ENCODE data around the gene PYURF. TPM values are rescaled to one million over a fixed set of nuclear protein-coding genes. Genes with fewer than 3 reads are reported as not detected.

Gene PYURF, protein sequence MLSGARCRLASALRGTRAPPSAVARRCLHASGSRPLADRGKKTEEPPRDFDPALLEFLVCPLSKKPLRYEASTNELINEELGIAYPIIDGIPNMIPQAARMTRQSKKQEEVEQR
- 100 to 1,000 TPM in 2 of 4 donors, 10 to 100 TPM in 2; 84.7 to 154 (median 98.0) TPM for total RNA-seq

DNA sequence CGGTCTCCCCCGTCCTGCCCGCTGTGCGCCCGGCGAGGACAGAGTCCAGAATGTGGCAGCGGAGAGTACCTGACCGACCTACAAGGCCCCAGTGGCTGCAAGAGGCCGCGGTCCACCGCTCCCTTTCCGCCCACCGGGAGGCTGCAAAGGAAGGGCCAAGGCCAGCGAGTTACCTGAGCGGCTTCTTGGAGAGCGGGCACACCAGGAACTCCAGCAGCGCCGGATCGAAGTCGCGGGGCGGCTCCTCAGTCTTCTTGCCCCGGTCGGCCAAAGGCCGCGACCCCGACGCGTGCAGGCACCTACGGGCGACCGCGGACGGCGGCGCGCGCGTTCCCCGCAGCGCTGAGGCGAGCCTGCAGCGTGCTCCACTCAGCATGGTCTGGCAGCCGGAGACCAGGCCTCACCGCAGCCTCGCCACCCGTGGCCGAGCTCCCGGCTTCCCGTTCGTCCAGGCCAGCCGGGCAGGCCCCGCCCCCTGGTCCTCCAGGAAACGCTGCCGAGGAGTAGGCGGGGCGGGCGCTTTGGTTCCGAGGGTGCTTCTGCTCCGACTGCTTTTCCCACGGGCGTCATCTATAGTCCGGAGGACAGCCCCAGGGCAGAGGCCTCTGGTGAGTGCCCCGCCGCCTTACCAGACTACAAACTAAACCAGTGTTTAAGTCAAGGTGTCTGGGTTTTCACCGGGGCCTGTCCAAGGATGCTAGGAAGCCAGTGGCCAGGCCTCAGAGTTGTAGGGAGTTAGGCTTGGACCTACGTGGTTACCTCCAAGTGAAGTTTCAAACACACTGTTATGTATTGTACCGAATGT, at the start of gene PYURF:
Gene PYURF, minus strand, starts transcription at position 452 of the 805 bp plus-strand sequence. Its CDS starts 76 bp downstream, at position 376.
- intact Hi-C loops (cut with DNase I) = no loop called here
- H3K27ac ChIP-seq = peak within 1 kb of the TSS; percentile 75 to 92 (median 92)
- no peaks in the 10 kb centered on the region for H3K27me3 ChIP-seq
- no peaks in the 10 kb centered on the region for H3K9me3 ChIP-seq
- H3K4me1 ChIP-seq = peaks cover 15 to 18% of the 10 kb centered on the region in 2 donors
- TF ChIP-seq, protein P1, sequence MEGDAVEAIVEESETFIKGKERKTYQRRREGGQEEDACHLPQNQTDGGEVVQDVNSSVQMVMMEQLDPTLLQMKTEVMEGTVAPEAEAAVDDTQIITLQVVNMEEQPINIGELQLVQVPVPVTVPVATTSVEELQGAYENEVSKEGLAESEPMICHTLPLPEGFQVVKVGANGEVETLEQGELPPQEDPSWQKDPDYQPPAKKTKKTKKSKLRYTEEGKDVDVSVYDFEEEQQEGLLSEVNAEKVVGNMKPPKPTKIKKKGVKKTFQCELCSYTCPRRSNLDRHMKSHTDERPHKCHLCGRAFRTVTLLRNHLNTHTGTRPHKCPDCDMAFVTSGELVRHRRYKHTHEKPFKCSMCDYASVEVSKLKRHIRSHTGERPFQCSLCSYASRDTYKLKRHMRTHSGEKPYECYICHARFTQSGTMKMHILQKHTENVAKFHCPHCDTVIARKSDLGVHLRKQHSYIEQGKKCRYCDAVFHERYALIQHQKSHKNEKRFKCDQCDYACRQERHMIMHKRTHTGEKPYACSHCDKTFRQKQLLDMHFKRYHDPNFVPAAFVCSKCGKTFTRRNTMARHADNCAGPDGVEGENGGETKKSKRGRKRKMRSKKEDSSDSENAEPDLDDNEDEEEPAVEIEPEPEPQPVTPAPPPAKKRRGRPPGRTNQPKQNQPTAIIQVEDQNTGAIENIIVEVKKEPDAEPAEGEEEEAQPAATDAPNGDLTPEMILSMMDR (IDR thresholded peaks at IDR 0.05) = no peak
- peak; percentile 35 to 95 for TF ChIP-seq POLR2A (IDR thresholded peaks at IDR 0.05)
- H3K36me3 ChIP-seq = no peaks in the 10 kb centered on the region
- peak within 1 kb of the TSS; percentile 59 to 95 (median 83) for H3K4me3 ChIP-seq (replicated peaks in 1 of 3)
- 0 to 1% methylated on average over 14 to 17 of the region's 68 CpGs for WGBS, 2 donors
- DNase-seq = peak; percentile 98

- no peak for DNase-seq
- Histone ChIP-seq H3K27me3 (no peaks in the 10 kb centered on the region), H3K36me3 (no peaks in the 10 kb centered on the region), H3K9me3 (no peaks in the 10 kb centered on the region), H3K4me3 (replicated peaks in 1 of 3) (no peak overlapping the region), H3K27ac (no peak overlapping the region), H3K4me1 (no peaks in the 10 kb centered on the region)
- intact Hi-C loops (cut with DNase I) = no loop called here
- TF ChIP-seq, protein P1 (IDR thresholded peaks at IDR 0.05) = no peak
- no peak for TF ChIP-seq POLR2A (IDR thresholded peaks at IDR 0.05)
Observed at GRCh38 chr4:88570001-88570400, 46.4 kb upstream of the PYURF start.

- no peaks in the 10 kb centered on the region for H3K36me3 ChIP-seq
- intact Hi-C loops (cut with DNase I) = no loop called here
- H3K9me3 ChIP-seq = no peaks in the 10 kb centered on the region
- H3K27ac ChIP-seq = no peak overlapping the region
- no peaks in the 10 kb centered on the region for H3K27me3 ChIP-seq
- no peak overlapping the region for H3K4me3 ChIP-seq (replicated peaks in 1 of 3)
- TF ChIP-seq, protein P1 (IDR thresholded peaks at IDR 0.05) = no peak
- no peak for TF ChIP-seq POLR2A (IDR thresholded peaks at IDR 0.05)
- 81 to 86% methylated on average over 1 of the region's 1 CpG for WGBS, 2 donors
- no peak for DNase-seq
- H3K4me1 ChIP-seq = no peaks in the 10 kb centered on the region
Observed at GRCh38 chr4:88567591-88567990, 44.0 kb upstream of the PYURF start.

DNA sequence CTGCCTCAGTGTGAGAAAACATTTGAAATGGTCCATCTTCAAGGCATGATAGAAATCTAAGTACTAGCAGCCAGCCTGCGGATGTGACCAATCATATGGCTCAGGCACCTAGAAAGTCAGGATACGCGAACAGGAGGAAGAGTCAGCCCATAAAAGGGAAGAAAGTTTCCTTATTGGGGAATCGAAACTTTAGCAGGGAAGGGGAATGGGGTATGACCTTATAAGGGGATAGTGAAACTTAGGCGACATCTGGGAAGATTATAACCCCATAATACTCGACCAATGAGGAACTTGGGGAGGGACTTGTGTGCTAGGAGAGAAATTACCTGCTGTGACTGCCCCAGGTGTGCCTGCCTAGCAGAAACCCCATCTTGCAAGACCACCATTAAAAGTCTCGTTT, 26.2 kb upstream of the PYURF start:
- Histone ChIP-seq H3K4me3 (replicated peaks in 1 of 3) (no peak overlapping the region), H3K27ac (no peak overlapping the region), H3K27me3 (no peaks in the 10 kb centered on the region), H3K4me1 (no peaks in the 10 kb centered on the region), H3K36me3 (no peaks in the 10 kb centered on the region), H3K9me3 (no peaks in the 10 kb centered on the region)
- intact Hi-C loops (cut with DNase I) = no loop called here
- DNase-seq = no peak
- WGBS, 2 donors = 88 to 99% methylated on average over 7 of the region's 7 CpGs
- TF ChIP-seq POLR2A (IDR thresholded peaks at IDR 0.05) = no peak
- TF ChIP-seq, protein P1 (IDR thresholded peaks at IDR 0.05) = no peak

Data from thyroid gland (tissue), 4 donors.